GM12878 (cell line): ENCODE data around the gene PSME3. TPM values are rescaled to one million over a fixed set of nuclear protein-coding genes. Genes with fewer than 3 reads are reported as not detected.

ENCODE experiments used
- ATAC-seq: fragments of 200-7000 bp; cut with Tn5 transposase; 3 replicates; pipeline ENCODE4 v1.9.1; 2020; ENCODE audit warnings: mild to moderate bottlenecking, moderate library complexity
- BruUV-seq: library from RNA; stranded (reverse); fragments of 400-500 nt; replicated peaks from 2 replicates; lab custom pipeline; 2021; lab: Mats Ljungman, UMichigan
- CTCF ChIA-PET: fragments of 300-600 bp; sonication (Branson Sonifier 250); formaldehyde crosslinking; extraction: SDS; loops from one replicate; lab custom pipeline; 2021; ENCODE audit warnings: inconsistent platforms; lab: Yijun Ruan, JAX
- POLR2A ChIA-PET: fragments of 350-600 bp; formaldehyde crosslinking; extraction: SDS; loops from one replicate; lab custom pipeline; 2021; ENCODE audit warnings: inconsistent platforms; lab: Charles Lee
- RAD21 ChIA-PET: fragments of 300-600 bp; sonication (Branson Sonifier 250); formaldehyde crosslinking; loops from one replicate; lab custom pipeline; 2023; ENCODE audit warnings: antibody characterized with exemption; ENCODE audit not compliant: unreplicated experiment; lab: Charles Lee
- SMC1A ChIA-PET: fragments of 300-600 bp; sonication (Branson Sonifier 250); formaldehyde crosslinking; loops from one replicate; lab custom pipeline; 2023; ENCODE audit not compliant: unreplicated experiment, uncharacterized antibody; lab: Charles Lee
- DNase-seq: peaks from one replicate; pipeline ENCODE4 v3.0.0-alpha.2; 2011; ENCODE audit warnings: low read depth, low spot score
- FAIRE-seq: peaks from 3 replicates; lab custom pipeline; 2011; peaks lifted over from hg19 to GRCh38; lab: Jason Lieb, UNC
- H2AFZ ChIP-seq: 2 replicates; pipeline ENCODE4 v1.6.0; 2011; ENCODE audit warnings: low read depth, low read length, control low read depth; ENCODE audit not compliant: control insufficient read depth
- H3K27ac ChIP-seq: 2 replicates; pipeline ENCODE4 v1.5.1; 2011; ENCODE audit warnings: control low read depth; ENCODE audit not compliant: control insufficient read depth, insufficient read depth
- H3K27me3 ChIP-seq, 2 experiments: replicated peaks in 1 of 2; 2 replicates each; pipeline versions ENCODE4 v1.6.0 to v1.6.1; 2011; ENCODE audit warnings: low read length in 1 of 2; ENCODE audit not compliant: control insufficient read depth in 2 of 2, insufficient read depth in 2 of 2
- H3K36me3 ChIP-seq, 2 experiments: 2 replicates each; pipeline ENCODE4 v1.5.1; 2011; ENCODE audit warnings: low read length in 1 of 2; ENCODE audit not compliant: control insufficient read depth in 2 of 2, insufficient read depth in 2 of 2
- H3K4me1 ChIP-seq: 2 replicates; pipeline ENCODE4 v1.6.1; 2011; ENCODE audit warnings: mild to moderate bottlenecking, low read length, moderate library complexity, mixed read lengths; ENCODE audit not compliant: control insufficient read depth, insufficient read depth
- H3K4me2 ChIP-seq: 2 replicates; pipeline ENCODE4 v1.6.0; 2011; ENCODE audit warnings: control low read depth; ENCODE audit not compliant: control insufficient read depth, insufficient read depth
- H3K4me3 ChIP-seq: fragments of 200-600 bp; sonication (generic); 2 replicates; pipeline ENCODE4 v1.5.1; 2016
- H3K79me2 ChIP-seq: 2 replicates; pipeline ENCODE4 v1.6.0; 2011; ENCODE audit warnings: low read length; ENCODE audit not compliant: control insufficient read depth, insufficient read depth
- H3K9ac ChIP-seq: 2 replicates; pipeline ENCODE4 v1.8.0; 2011; ENCODE audit warnings: low read length, control low read depth, mixed read lengths; ENCODE audit not compliant: control insufficient read depth, insufficient read depth
- H3K9me3 ChIP-seq: replicated peaks from 3 replicates; pipeline ENCODE4 v1.5.1; 2011; ENCODE audit warnings: mild to moderate bottlenecking, low read length; ENCODE audit not compliant: control insufficient read depth, insufficient read depth
- H4K20me1 ChIP-seq: 2 replicates; pipeline ENCODE4 v1.6.0; 2011; ENCODE audit not compliant: control insufficient read depth, insufficient read depth
- CTCF ChIP-seq, 3 experiments: IDR thresholded peaks in 2 of 3; conservative IDR thresholded peaks in 1 of 3; 2 replicates each; pipeline ENCODE4 v1.5.1; 2011; ENCODE audit warnings: low read depth in 3 of 3, low read length in 3 of 3, mild to moderate bottlenecking in 3 of 3, control low read depth in 2 of 3, moderate library complexity in 2 of 3, inconsistent platforms in 1 of 3, mixed read lengths in 1 of 3; ENCODE audit not compliant: control insufficient read depth in 2 of 3, insufficient read depth in 1 of 3; ENCODE audit errors: extremely low read depth in 1 of 3
- EGR1 ChIP-seq, 2 experiments: IDR thresholded peaks; 1 replicate in 1 of 2; 2 replicates in 1 of 2; pipeline ENCODE4 v1.6.1; 2011 to 2012; ENCODE audit warnings: low read depth in 2 of 2, low read length in 2 of 2, borderline replicate concordance in 1 of 2, mild to moderate bottlenecking in 1 of 2, moderate library complexity in 1 of 2
- ETV6 ChIP-seq, 2 experiments: fragments of 450-650 bp in 1 of 2; IDR thresholded peaks in 1 of 2; conservative IDR thresholded peaks in 1 of 2; 2 replicates each; pipeline ENCODE4 v1.6.1; 2014; ENCODE audit warnings: antibody characterized with exemption in 1 of 2, borderline replicate concordance in 1 of 2, low read depth in 1 of 2, mild to moderate bottlenecking in 1 of 2, moderate library complexity in 1 of 2
- JUND ChIP-seq: IDR thresholded peaks from 2 replicates; pipeline ENCODE4 v1.6.1; 2012; ENCODE audit warnings: low read depth, mild to moderate bottlenecking, low read length, improper control_type of control experiment, moderate library complexity
- LARP7 ChIP-seq: fragments of 450-650 bp; IDR thresholded peaks from 2 replicates; pipeline ENCODE4 v1.6.1; 2017; ENCODE audit warnings: mild to moderate bottlenecking
- NBN ChIP-seq: fragments of 450-650 bp; IDR thresholded peaks from 2 replicates; pipeline ENCODE4 v1.6.1; 2016
- POLR2AphosphoS2 ChIP-seq: IDR thresholded peaks from 2 replicates; pipeline ENCODE4 v1.6.1; 2011; ENCODE audit warnings: low read depth, mild to moderate bottlenecking, low read length, improper control_type of control experiment, moderate library complexity
- RAD51 ChIP-seq: fragments of 450-650 bp; IDR thresholded peaks from 2 replicates; pipeline ENCODE4 v1.6.1; 2016; ENCODE audit warnings: moderate library complexity, mild to moderate bottlenecking, inconsistent platforms
- RB1 ChIP-seq: fragments of 450-650 bp; formaldehyde crosslinking; IDR thresholded peaks from 2 replicates; pipeline ENCODE4 v1.6.1; 2017; ENCODE audit warnings: mild to moderate bottlenecking, borderline replicate concordance
- RBBP5 ChIP-seq: fragments of 200-600 bp; sonication (generic); conservative IDR thresholded peaks from 2 replicates; pipeline ENCODE4 v1.6.1; 2016
- TCF12 ChIP-seq: IDR thresholded peaks from 2 replicates; pipeline ENCODE4 v1.6.1; 2011; ENCODE audit warnings: low read depth, mild to moderate bottlenecking, low read length
- TCF7 ChIP-seq: IDR thresholded peaks from 2 replicates; pipeline ENCODE4 v1.6.1; 2014; ENCODE audit warnings: antibody characterized with exemption, borderline replicate concordance
- USF2 ChIP-seq: IDR thresholded peaks from 2 replicates; pipeline ENCODE4 v1.6.1; 2011; ENCODE audit warnings: low read depth, low read length, improper control_type of control experiment, borderline replicate concordance
- WGBS: methylation state at CpG from one replicate; pipeline ENCODE4 v1.1.6; 2016; ENCODE audit warnings: low lambda C conversion rate; ENCODE audit not compliant: insufficient replicate concordance, insufficient coverage; ENCODE audit errors: missing lambda C conversion rate; 5-methylcytosine and 5-hydroxymethylcytosine counted together
- in situ Hi-C: fragments of 300-500 bp; cut with MboI; formaldehyde crosslinking; loops from 9 replicates; pipeline ENCODE4 v1.14.3; 2018; ENCODE audit warnings: mixed read lengths
- intact Hi-C: fragments of 100-400 bp; cut with micrococcal nuclease; formaldehyde crosslinking; loops from one replicate; pipeline ENCODE4 v1.14.2; 2022; ENCODE audit not compliant: unreplicated experiment
- polyA plus RNA-seq, 11 experiments: library from polyadenylated mRNA; depleted of rRNA in 4 of 11; unstranded in 6 of 11; stranded (reverse) in 5 of 11; fragments of >200 nt; fragmentation: Nextera tagmentation in 4 of 11; fragmentation: Illumina TruSeq in 1 of 11; extraction: Ambion mirVana in 4 of 11; extraction: Trizol in 1 of 11; gene quantifications; 1 replicate in 1 of 11; 2 replicates in 10 of 11; pipeline versions ENCODE4 v1.2.1 to v1.2.3, GENCODE V29; 2011 to 2016; ENCODE audit warnings: inconsistent platforms in 2 of 11, missing spikeins in 2 of 11, low read depth in 1 of 11
- total RNA-seq, 4 experiments: library from RNA; depleted of rRNA in 3 of 4; stranded (reverse); fragments of >200 nt in 3 of 4; fragmentation: Illumina TruSeq in 1 of 4; extraction: Trizol in 1 of 4; gene quantifications; 2 replicates each; pipeline versions ENCODE4 v1.2.1 to v1.2.3, GENCODE V29; 2013 to 2021

PSME3 gene
- total and polyA plus RNA-seq, 10 of the 15 experiments (the other 5 are each of a cell fraction or from before 2014, with no cell fraction given) = 26.9 to 330 (median 137) TPM

- Histone ChIP-seq H3K4me2 (no peak overlapping the region), H3K4me3 (no peak overlapping the region), H3K79me2 (no peaks in the 10 kb centered on the region), H4K20me1 (no peaks in the 10 kb centered on the region), H2AFZ (no peak overlapping the region), H3K4me1 (no peaks in the 10 kb centered on the region), H3K9ac (no peak overlapping the region), H3K9me3 (no peaks in the 10 kb centered on the region), H3K27ac (no peak overlapping the region), H3K36me3 (no peaks in the 10 kb centered on the region), H3K27me3 (no peaks in the 10 kb centered on the region)
- TF ChIP-seq POLR2AphosphoS2 (no peak), RB1 (no peak), JUND (no peak), EGR1 (IDR thresholded peaks at IDR 0.05; ENCODE audit: borderline replicate concordance in 1 of 2, low read depth in 2 of 2, low read length in 2 of 2) (no peak)
- in situ Hi-C loops = no loop called here
- ChIA-PET CTCF (interaction anchor here (0.6 kb wide), 1 partner anchor 170 kb away, joined by 3 read pairs; no protein-coding TSS in a partner anchor), POLR2A (no interaction called here), RAD21 (no interaction called here), SMC1A (no interaction called here)
- ATAC-seq (no peak), FAIRE-seq (no peak), DNase-seq (no peak)
- BruUV-seq = no TSS peak
- intact Hi-C loops = no loop called here
- 37% methylated on average over 10 of the region's 10 CpGs for WGBS
Observed at GRCh38 chr17:42891539-42892152, 58.4 kb downstream of the PSME3 start.

- ATAC-seq (no peak), DNase-seq (no peak), FAIRE-seq (no peak)
- CTCF ChIA-PET = no interaction called here
- SMC1A ChIA-PET = no interaction called here
- H3K4me1 ChIP-seq = no peaks in the 10 kb centered on the region
- H3K27me3 ChIP-seq = no peaks in the 10 kb centered on the region
- H3K27ac ChIP-seq = no peak overlapping the region
- BruUV-seq = no TSS peak
- H3K79me2 ChIP-seq = no peaks in the 10 kb centered on the region
- H3K9me3 ChIP-seq = no peaks in the 10 kb centered on the region
- H4K20me1 ChIP-seq = no peaks in the 10 kb centered on the region
- TF ChIP-seq TCF12 (no peak), RAD51 (no peak), ETV6 (conservative IDR thresholded peaks at IDR 0.05 in 1 of 2, IDR thresholded peaks at IDR 0.05 in 1 of 2; ENCODE audit: borderline replicate concordance in 1 of 2, low read depth in 1 of 2) (no peak), NBN (no peak), CTCF (IDR thresholded peaks at IDR 0.05 in 2 of 3, conservative IDR thresholded peaks at IDR 0.05 in 1 of 3; ENCODE audit: control insufficient read depth in 2 of 3, extremely low read depth in 1 of 3, insufficient read depth in 1 of 3, low read depth in 3 of 3, low read length in 3 of 3) (no peak), USF2 (no peak), LARP7 (no peak), RBBP5 (no peak), TCF7 (no peak)
- in situ Hi-C loops = no loop called here
- POLR2A ChIA-PET = no interaction called here
- H2AFZ ChIP-seq = no peak overlapping the region
- no peak overlapping the region for H3K9ac ChIP-seq
- H3K36me3 ChIP-seq = no peaks in the 10 kb centered on the region
- intact Hi-C loops = no loop called here
- no peak overlapping the region for H3K4me3 ChIP-seq
- 19% methylated on average over 4 of the region's 4 CpGs for WGBS
- RAD21 ChIA-PET = no interaction called here
- no peak overlapping the region for H3K4me2 ChIP-seq
Observed at GRCh38 chr17:42893359-42893758, 60.2 kb downstream of the PSME3 start.
